SKM-1 (cell line): ENCODE measurements around the gene ADGRV1.
"Not testable (repeated sequence)": the region's sequence is repeated elsewhere in the genome, so short reads cannot be mapped to it uniquely, and the experiment has no call there.

Source experiments
- DNase-seq: peaks from one replicate; lab custom pipeline; 2025; ENCODE audit not compliant: unreplicated experiment; lab: John Stamatoyannopoulos, UW

The ADGRV1 gene

GRCh38 chr5:91049800-91050199 is 491.2 kb downstream of the ADGRV1 start:
- DNase-seq = no peak

- not testable (repeated sequence) for DNase-seq
Observed at GRCh38 chr5:91052411-91052810, 493.8 kb downstream of the ADGRV1 start.

GRCh38 chr5:91052977-91053740 is 494.6 kb downstream of the ADGRV1 start:
- DNase-seq = peak; percentile 56

- no peak for DNase-seq
Observed at GRCh38 chr5:91053741-91054025, 495.1 kb downstream of the ADGRV1 start.

- no peak for DNase-seq
Observed at GRCh38 chr5:91058155-91058554, 499.6 kb downstream of the ADGRV1 start.

GRCh38 chr5:91058575-91058974 is 500.0 kb downstream of the ADGRV1 start:
- DNase-seq = no peak

- no peak for DNase-seq
Observed at GRCh38 chr5:91059409-91059808, 500.8 kb downstream of the ADGRV1 start.

- no peak for DNase-seq
Observed at GRCh38 chr5:91061094-91061493, 502.5 kb downstream of the ADGRV1 start.

GRCh38 chr5:91061946-91062562 is 503.5 kb downstream of the ADGRV1 start:
- DNase-seq = no peak

GRCh38 chr5:91063098-91063690 is 504.6 kb downstream of the ADGRV1 start:
- DNase-seq = not testable (repeated sequence)

- no peak for DNase-seq
Observed at GRCh38 chr5:91065496-91065895, 506.9 kb downstream of the ADGRV1 start.

- no peak for DNase-seq
Observed at GRCh38 chr5:91069364-91069763, 510.8 kb downstream of the ADGRV1 start.

GRCh38 chr5:91070761-91071550 is 512.4 kb downstream of the ADGRV1 start:
- no peak for DNase-seq

- no peak for DNase-seq
Observed at GRCh38 chr5:91072881-91073280, 514.3 kb downstream of the ADGRV1 start.

- DNase-seq = no peak
Observed at GRCh38 chr5:91074615-91075014, 516.0 kb downstream of the ADGRV1 start.

GRCh38 chr5:91076138-91076537 is 517.5 kb downstream of the ADGRV1 start:
- no peak for DNase-seq

- no peak for DNase-seq
Observed at GRCh38 chr5:91077623-91078022, 519.0 kb downstream of the ADGRV1 start.

GRCh38 chr5:91079037-91079436 is 520.4 kb downstream of the ADGRV1 start:
- DNase-seq = no peak

GRCh38 chr5:91089758-91090157 is 531.2 kb downstream of the ADGRV1 start:
- DNase-seq = no peak

GRCh38 chr5:91090995-91091394 is 532.4 kb downstream of the ADGRV1 start:
- no peak for DNase-seq

GRCh38 chr5:91091471-91092234 is 533.1 kb downstream of the ADGRV1 start:
- no peak for DNase-seq
